A549 (cell line): ENCODE data around the gene VAMP5. TPM values are rescaled to one million over a fixed set of nuclear protein-coding genes. Genes with fewer than 3 reads are reported as not detected.

Experiments used
- ATAC-seq, 2 experiments: fragments of 200-7000 bp in 1 of 2; fragments of >200 bp in 1 of 2; cut with Nextera tagmentation in 1 of 2; cut with Tn5 transposase in 1 of 2; 3 replicates each; pipeline versions ENCODE4 v1.8.0 to v1.9.1; 2018 to 2020; ENCODE audit warnings: mild to moderate bottlenecking in 1 of 2, moderate library complexity in 1 of 2
- CTCF ChIA-PET: fragments of 300-600 bp; sonication (Branson Sonifier 250); formaldehyde crosslinking; extraction: SDS; loops from one replicate; lab custom pipeline; 2021; ENCODE audit warnings: antibody characterized with exemption, inconsistent platforms; lab: Yijun Ruan, JAX
- POLR2A ChIA-PET: fragments of 350-600 bp; formaldehyde crosslinking; extraction: SDS; loops from one replicate; lab custom pipeline; 2021; ENCODE audit warnings: antibody characterized with exemption, inconsistent platforms; lab: Yijun Ruan, JAX
- DNase-seq, 2 experiments: peaks; one replicate each; pipeline versions ENCODE4 v3.0.0 to v3.0.0-alpha.2; 2011 to 2016; ENCODE audit warnings: low read depth in 1 of 2, low spot score in 1 of 2
- FAIRE-seq: peaks from 2 replicates; lab custom pipeline; 2011; peaks lifted over from hg19 to GRCh38; lab: Jason Lieb, UNC
- H3K27ac ChIP-seq, 2 experiments: fragments of >200 bp; sonication (Bioruptor Twin); formaldehyde crosslinking; 3 replicates each; pipeline ENCODE4 v1.5.1; 2016 to 2017
- H3K4me1 ChIP-seq: fragments of >200 bp; sonication (Bioruptor Twin); formaldehyde crosslinking; 3 replicates; pipeline ENCODE4 v1.6.1; 2016
- H3K4me2 ChIP-seq: fragments of >200 bp; sonication (Bioruptor Twin); formaldehyde crosslinking; 3 replicates; pipeline ENCODE4 v1.6.1; 2016
- H3K4me3 ChIP-seq: fragments of >200 bp; sonication (Bioruptor Twin); formaldehyde crosslinking; 3 replicates; pipeline ENCODE4 v1.5.1; 2016
- H3K9me3 ChIP-seq: fragments of >200 bp; sonication (Bioruptor Twin); formaldehyde crosslinking; 3 replicates; pipeline ENCODE4 v1.6.1; 2016
- BHLHE40 ChIP-seq: IDR thresholded peaks from 2 replicates; pipeline ENCODE4 v1.6.1; 2012; ENCODE audit warnings: low read depth, low read length, inconsistent platforms
- CBX8 ChIP-seq: fragments of 200-600 bp; sonication (generic); IDR thresholded peaks from 2 replicates; pipeline ENCODE4 v1.6.1; 2016
- EHMT2 ChIP-seq: fragments of 200-600 bp; sonication (generic); IDR thresholded peaks from 2 replicates; pipeline ENCODE4 v1.6.1; 2016; ENCODE audit warnings: antibody characterized with exemption, low read depth, mild to moderate bottlenecking, moderate library complexity
- FOSB ChIP-seq: fragments of 250-450 bp; sonication (Bioruptor Pico); IDR thresholded peaks from 2 replicates; pipeline ENCODE4 v1.5.0; 2020; ENCODE audit warnings: mild to moderate bottlenecking, moderate library complexity
- FOSL2 ChIP-seq, 2 experiments: fragments of 450-650 bp in 1 of 2; fragments of >200 bp in 1 of 2; sonication (Bioruptor Twin) in 1 of 2; formaldehyde crosslinking; IDR thresholded peaks; 2 replicates each; pipeline versions ENCODE4 v1.5.0 to v1.6.1; 2016 to 2020; ENCODE audit warnings: mild to moderate bottlenecking in 1 of 2, moderate library complexity in 1 of 2
- GATA3 ChIP-seq: IDR thresholded peaks from 2 replicates; pipeline ENCODE4 v1.6.1; 2012; ENCODE audit warnings: borderline replicate concordance
- HDAC2 ChIP-seq: fragments of 200-600 bp; sonication (generic); IDR thresholded peaks from 2 replicates; pipeline ENCODE4 v1.6.1; 2016
- HEYL ChIP-seq: fragments of 250-450 bp; sonication (Bioruptor Pico); IDR thresholded peaks from 2 replicates; pipeline ENCODE4 v1.8.0; 2021; ENCODE audit warnings: mild to moderate bottlenecking, moderate library complexity
- HOXB5 ChIP-seq: fragments of 250-450 bp; sonication (Bioruptor Pico); IDR thresholded peaks from 2 replicates; pipeline ENCODE4 v1.5.0; 2020; ENCODE audit warnings: mild to moderate bottlenecking, moderate library complexity
- KDM5A ChIP-seq: fragments of 200-600 bp; sonication (generic); IDR thresholded peaks from 2 replicates; pipeline ENCODE4 v1.6.1; 2016; ENCODE audit warnings: antibody characterized with exemption, mild to moderate bottlenecking
- PHF8 ChIP-seq: fragments of 200-600 bp; sonication (generic); IDR thresholded peaks from 2 replicates; pipeline ENCODE4 v1.6.1; 2016; ENCODE audit warnings: low read depth, mild to moderate bottlenecking, antibody characterized with exemption, moderate library complexity, borderline replicate concordance
- POLR2A ChIP-seq: IDR thresholded peaks from 2 replicates; pipeline ENCODE4 v1.6.1; 2012; ENCODE audit warnings: mild to moderate bottlenecking, low read length
- RARB ChIP-seq: fragments of 250-450 bp; sonication (Bioruptor Pico); IDR thresholded peaks from 2 replicates; pipeline ENCODE4 v1.8.0; 2021; ENCODE audit warnings: mild to moderate bottlenecking, moderate library complexity
- RCOR1 ChIP-seq: fragments of 150-350 bp; IDR thresholded peaks from 2 replicates; pipeline ENCODE4 v1.6.1; 2014; ENCODE audit warnings: antibody characterized with exemption, low read length, low read depth
- RFX5 ChIP-seq: fragments of 450-650 bp; IDR thresholded peaks from 2 replicates; pipeline ENCODE4 v1.7.1; 2014; ENCODE audit warnings: antibody characterized with exemption, mild to moderate bottlenecking, moderate library complexity
- RNF2 ChIP-seq: fragments of 200-600 bp; sonication (generic); IDR thresholded peaks from 2 replicates; pipeline ENCODE4 v1.6.1; 2016; ENCODE audit warnings: low read depth, mild to moderate bottlenecking, antibody characterized with exemption, moderate library complexity, borderline replicate concordance
- ZFP36 ChIP-seq: fragments of 450-650 bp; IDR thresholded peaks from 2 replicates; pipeline ENCODE4 v1.6.1; 2014; ENCODE audit warnings: borderline replicate concordance; ENCODE audit not compliant: partially characterized antibody
- WGBS: methylation state at CpG from one replicate; pipeline ENCODE4 v1.1.6; 2017; ENCODE audit errors: missing lambda C conversion rate; 5-methylcytosine and 5-hydroxymethylcytosine counted together
- polyA plus RNA-seq, 4 experiments: library from polyadenylated mRNA; depleted of rRNA in 3 of 4; stranded (reverse); fragments of >200 nt; fragmentation: RNase III in 1 of 4; extraction: RNeasy Plus Mini Kit Qiagen cat#74134 plus additional on column Dnase treatment in 1 of 4; gene quantifications; 2 replicates in 3 of 4; 3 replicates in 1 of 4; pipeline ENCODE4 v1.2.3, GENCODE V29; 2011 to 2017
- TF ChIP-seq, protein P1 (sequence below): fragments of 200-600 bp; sonication (generic); IDR thresholded peaks from 2 replicates; pipeline ENCODE4 v1.6.1; 2016; ENCODE audit warnings: antibody characterized with exemption, mild to moderate bottlenecking, moderate library complexity
- TF ChIP-seq, protein P2 (sequence below): fragments of >200 bp; sonication (Bioruptor Twin); formaldehyde crosslinking; IDR thresholded peaks from 2 replicates; pipeline ENCODE4 v1.6.1; 2016
- TF ChIP-seq, protein P3 (sequence below): fragments of >200 bp; sonication (Bioruptor Twin); formaldehyde crosslinking; IDR thresholded peaks from 3 replicates; pipeline ENCODE4 v1.6.1; 2016
- TF ChIP-seq, protein P4 (sequence below): fragments of 250-450 bp; sonication (Bioruptor Pico); IDR thresholded peaks from 2 replicates; pipeline ENCODE4 v1.5.0; 2021; ENCODE audit warnings: mild to moderate bottlenecking, moderate library complexity, borderline replicate concordance

Gene VAMP5
- polyA plus RNA-seq, 2 of the 4 experiments (the other 2 are of a cell fraction): 0.16 TPM; not detected in 1

DNA sequence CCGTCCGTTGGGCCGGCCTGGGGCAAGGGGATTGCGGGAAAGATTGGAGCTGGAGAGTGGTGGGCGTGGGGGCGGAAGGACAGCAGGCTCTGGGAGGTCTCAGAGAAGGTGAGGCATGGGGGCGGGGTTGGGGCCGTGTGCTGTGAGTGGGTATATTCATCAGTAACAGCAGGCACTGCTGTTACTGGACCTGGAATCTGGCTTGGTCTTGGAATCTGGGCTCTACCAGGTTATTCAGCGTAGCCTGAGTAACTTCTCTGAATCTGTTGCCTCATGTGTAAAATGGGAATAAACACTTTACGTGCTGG is 11.7 kb downstream of the VAMP5 start:
- Histone ChIP-seq H3K27ac (peak overlapping the region; percentile 82 to 91), H3K4me1 (peaks cover 15% of the 10 kb centered on the region), H3K4me3 (peak overlapping the region; percentile 71), H3K9me3 (no peaks in the 10 kb centered on the region), H3K4me2 (peak overlapping the region; percentile 81)
- ATAC-seq (peak in 1 of 2 experiments; percentile 28; a peak in 4 of 6 replicates), FAIRE-seq (no peak)
- CTCF ChIA-PET: interaction anchor here (0.8 to 3.0 kb wide), 9 partner anchors 8 to 216 kb away, joined by 3 to 9 read pairs (median 4); no protein-coding TSS in a partner anchor
- peak; percentile 4; the same call in 1 of the 2 replicates for TF ChIP-seq PHF8
- TF ChIP-seq KDM5A: 0 out of 2 replicates have a peak, but pooled peaks have one; percentile 5
- TF ChIP-seq, protein P1, sequence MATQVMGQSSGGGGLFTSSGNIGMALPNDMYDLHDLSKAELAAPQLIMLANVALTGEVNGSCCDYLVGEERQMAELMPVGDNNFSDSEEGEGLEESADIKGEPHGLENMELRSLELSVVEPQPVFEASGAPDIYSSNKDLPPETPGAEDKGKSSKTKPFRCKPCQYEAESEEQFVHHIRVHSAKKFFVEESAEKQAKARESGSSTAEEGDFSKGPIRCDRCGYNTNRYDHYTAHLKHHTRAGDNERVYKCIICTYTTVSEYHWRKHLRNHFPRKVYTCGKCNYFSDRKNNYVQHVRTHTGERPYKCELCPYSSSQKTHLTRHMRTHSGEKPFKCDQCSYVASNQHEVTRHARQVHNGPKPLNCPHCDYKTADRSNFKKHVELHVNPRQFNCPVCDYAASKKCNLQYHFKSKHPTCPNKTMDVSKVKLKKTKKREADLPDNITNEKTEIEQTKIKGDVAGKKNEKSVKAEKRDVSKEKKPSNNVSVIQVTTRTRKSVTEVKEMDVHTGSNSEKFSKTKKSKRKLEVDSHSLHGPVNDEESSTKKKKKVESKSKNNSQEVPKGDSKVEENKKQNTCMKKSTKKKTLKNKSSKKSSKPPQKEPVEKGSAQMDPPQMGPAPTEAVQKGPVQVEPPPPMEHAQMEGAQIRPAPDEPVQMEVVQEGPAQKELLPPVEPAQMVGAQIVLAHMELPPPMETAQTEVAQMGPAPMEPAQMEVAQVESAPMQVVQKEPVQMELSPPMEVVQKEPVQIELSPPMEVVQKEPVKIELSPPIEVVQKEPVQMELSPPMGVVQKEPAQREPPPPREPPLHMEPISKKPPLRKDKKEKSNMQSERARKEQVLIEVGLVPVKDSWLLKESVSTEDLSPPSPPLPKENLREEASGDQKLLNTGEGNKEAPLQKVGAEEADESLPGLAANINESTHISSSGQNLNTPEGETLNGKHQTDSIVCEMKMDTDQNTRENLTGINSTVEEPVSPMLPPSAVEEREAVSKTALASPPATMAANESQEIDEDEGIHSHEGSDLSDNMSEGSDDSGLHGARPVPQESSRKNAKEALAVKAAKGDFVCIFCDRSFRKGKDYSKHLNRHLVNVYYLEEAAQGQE: no peak
- TF ChIP-seq, all 56 proteins: peak for 2
- DNase-seq: no peak
- WGBS: 5% methylated on average over 10 of the region's 10 CpGs
- POLR2A ChIA-PET: interaction anchor here (0.6 to 2.6 kb wide), 15 partner anchors 9 to 178 kb away, joined by 3 to 23 read pairs (median 6); partner anchors contain the start of genes C2orf68, GGCX, MAT2A and SH2D6

DNA sequence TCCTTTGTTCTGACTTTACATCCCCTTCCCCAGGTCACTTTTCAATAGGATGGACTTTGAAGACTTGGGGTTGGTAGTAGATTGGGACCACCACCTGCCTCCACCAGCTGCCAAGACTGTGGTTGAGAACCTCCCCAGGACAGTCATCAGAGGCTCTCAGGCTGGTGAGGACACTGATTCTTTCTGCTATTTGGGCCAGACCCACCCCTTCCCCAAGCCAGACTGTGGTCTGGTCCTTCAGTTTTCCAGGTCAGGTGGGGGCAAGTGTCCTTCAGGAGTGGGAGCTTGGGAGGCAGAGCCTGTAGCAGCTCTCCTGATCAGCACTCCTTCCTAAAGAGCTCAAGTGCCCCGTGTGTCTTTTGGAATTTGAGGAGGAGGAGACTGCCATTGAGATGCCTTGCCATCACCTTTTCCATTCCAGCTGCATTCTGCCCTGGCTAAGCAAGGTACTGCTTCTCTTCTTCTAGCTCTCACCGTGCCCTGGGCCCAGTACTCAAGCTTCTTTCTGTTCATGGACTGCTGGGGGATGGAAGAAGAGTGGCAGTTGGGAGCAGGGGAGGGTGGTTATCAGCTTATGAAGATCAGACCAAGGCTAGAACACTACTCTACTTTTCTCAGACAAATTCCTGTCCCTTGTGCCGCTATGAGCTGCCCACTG is 12.4 kb downstream of the VAMP5 start:
- POLR2A ChIA-PET: interaction anchor here (0.6 to 2.6 kb wide), 6 partner anchors 13 to 58 kb away, joined by 4 to 23 read pairs (median 11); partner anchors contain the start of genes C2orf68 and MAT2A
- 67% methylated on average over 3 of the region's 3 CpGs for WGBS
- H3K4me2 ChIP-seq: peak overlapping the region; percentile 81

More for the DNA sequence above, 12.4 kb downstream of the VAMP5 start:
- TF ChIP-seq FOSB (CRISPR knock-in tag) (no peak), HDAC2 (no peak), RCOR1 (no peak), CBX8 (no peak), RNF2 (no peak), EHMT2 (no peak), RFX5 (no peak), FOSL2 (IDR thresholded peaks at IDR 0.05) (no peak), FOSL2 (CRISPR knock-in tag; IDR thresholded peaks at IDR 0.05) (no peak), POLR2A (no peak), HEYL (CRISPR knock-in tag) (no peak), ZFP36 (no peak), HOXB5 (CRISPR knock-in tag) (no peak), GATA3 (no peak), RARB (CRISPR knock-in tag) (no peak), BHLHE40 (no peak)
- TF ChIP-seq, protein P2, sequence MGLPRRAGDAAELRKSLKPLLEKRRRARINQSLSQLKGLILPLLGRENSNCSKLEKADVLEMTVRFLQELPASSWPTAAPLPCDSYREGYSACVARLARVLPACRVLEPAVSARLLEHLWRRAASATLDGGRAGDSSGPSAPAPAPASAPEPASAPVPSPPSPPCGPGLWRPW: no peak
- TF ChIP-seq, protein P3, sequence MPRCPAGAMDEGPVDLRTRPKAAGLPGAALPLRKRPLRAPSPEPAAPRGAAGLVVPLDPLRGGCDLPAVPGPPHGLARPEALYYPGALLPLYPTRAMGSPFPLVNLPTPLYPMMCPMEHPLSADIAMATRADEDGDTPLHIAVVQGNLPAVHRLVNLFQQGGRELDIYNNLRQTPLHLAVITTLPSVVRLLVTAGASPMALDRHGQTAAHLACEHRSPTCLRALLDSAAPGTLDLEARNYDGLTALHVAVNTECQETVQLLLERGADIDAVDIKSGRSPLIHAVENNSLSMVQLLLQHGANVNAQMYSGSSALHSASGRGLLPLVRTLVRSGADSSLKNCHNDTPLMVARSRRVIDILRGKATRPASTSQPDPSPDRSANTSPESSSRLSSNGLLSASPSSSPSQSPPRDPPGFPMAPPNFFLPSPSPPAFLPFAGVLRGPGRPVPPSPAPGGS: no peak
- TF ChIP-seq, protein P4, sequence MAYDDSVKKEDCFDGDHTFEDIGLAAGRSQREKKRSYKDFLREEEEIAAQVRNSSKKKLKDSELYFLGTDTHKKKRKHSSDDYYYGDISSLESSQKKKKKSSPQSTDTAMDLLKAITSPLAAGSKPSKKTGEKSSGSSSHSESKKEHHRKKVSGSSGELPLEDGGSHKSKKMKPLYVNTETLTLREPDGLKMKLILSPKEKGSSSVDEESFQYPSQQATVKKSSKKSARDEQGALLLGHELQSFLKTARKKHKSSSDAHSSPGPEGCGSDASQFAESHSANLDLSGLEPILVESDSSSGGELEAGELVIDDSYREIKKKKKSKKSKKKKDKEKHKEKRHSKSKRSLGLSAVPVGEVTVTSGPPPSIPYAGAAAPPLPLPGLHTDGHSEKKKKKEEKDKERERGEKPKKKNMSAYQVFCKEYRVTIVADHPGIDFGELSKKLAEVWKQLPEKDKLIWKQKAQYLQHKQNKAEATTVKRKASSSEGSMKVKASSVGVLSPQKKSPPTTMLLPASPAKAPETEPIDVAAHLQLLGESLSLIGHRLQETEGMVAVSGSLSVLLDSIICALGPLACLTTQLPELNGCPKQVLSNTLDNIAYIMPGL (CRISPR knock-in tag): no peak
- DNase-seq (no peak), FAIRE-seq (no peak), ATAC-seq (no peak)
- CTCF ChIA-PET: interaction anchor here (0.8 to 3.0 kb wide), 6 partner anchors 9 to 216 kb away, joined by 3 to 9 read pairs (median 4); no protein-coding TSS in a partner anchor
- H3K9me3 ChIP-seq: no peaks in the 10 kb centered on the region
- H3K27ac ChIP-seq: peak overlapping the region; percentile 82 to 91; a peak in 4 of 6 replicates
- peak overlapping the region; percentile 71 for H3K4me3 ChIP-seq
- peaks cover 18% of the 10 kb centered on the region for H3K4me1 ChIP-seq
